ENCODE measurements around the gene HMCN2.

The HMCN2 gene

DNA sequence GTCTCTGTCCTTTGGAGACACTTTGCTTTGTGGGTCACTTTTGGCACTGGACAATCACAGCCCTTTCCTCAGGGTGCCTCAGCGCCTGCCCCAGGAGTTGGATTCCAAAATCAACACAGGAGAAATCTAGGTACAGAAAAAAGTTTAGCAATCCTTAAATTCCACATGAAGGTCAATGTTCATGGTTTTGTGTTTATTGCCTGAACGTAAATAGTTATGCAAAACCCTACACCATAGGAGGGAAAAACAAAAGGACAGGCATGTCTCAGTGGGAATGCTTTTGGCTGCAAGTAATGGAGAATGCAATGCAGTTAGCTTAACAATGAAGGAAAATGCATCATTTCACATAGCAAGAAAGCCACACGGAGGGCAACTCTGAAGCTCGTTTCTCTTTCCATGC is 6.5 kb upstream of the HMCN2 start:
- no peaks in the 10 kb centered on the region for H3K36me3 ChIP-seq (ENCODE audit: insufficient read depth, low read length)
- no peaks in the 10 kb centered on the region for H3K79me2 ChIP-seq (ENCODE audit: insufficient read depth, low read length)
- H3K9me2 ChIP-seq (replicated peaks; ENCODE audit: low read depth, low read length), result no peaks in the 10 kb centered on the region
- H3K9me3 ChIP-seq (ENCODE audit: insufficient read depth, low read depth, low read length), result no peaks in the 10 kb centered on the region
- no peaks in the 10 kb centered on the region for H3F3A ChIP-seq (ENCODE audit: low read depth)
- no peaks in the 10 kb centered on the region for H3K4me1 ChIP-seq (ENCODE audit: insufficient read depth, low read length, poor library complexity, severe bottlenecking)
- no peak overlapping the region for H3K4me2 ChIP-seq (ENCODE audit: low read depth, low read length, poor library complexity, severe bottlenecking)
- no peak overlapping the region for H3K4me3 ChIP-seq (ENCODE audit: low read length, poor library complexity, severe bottlenecking)
- H4K20me1 ChIP-seq (ENCODE audit: insufficient read depth, low read length, poor library complexity, severe bottlenecking), result no peaks in the 10 kb centered on the region
- TF ChIP-seq, protein P1, sequence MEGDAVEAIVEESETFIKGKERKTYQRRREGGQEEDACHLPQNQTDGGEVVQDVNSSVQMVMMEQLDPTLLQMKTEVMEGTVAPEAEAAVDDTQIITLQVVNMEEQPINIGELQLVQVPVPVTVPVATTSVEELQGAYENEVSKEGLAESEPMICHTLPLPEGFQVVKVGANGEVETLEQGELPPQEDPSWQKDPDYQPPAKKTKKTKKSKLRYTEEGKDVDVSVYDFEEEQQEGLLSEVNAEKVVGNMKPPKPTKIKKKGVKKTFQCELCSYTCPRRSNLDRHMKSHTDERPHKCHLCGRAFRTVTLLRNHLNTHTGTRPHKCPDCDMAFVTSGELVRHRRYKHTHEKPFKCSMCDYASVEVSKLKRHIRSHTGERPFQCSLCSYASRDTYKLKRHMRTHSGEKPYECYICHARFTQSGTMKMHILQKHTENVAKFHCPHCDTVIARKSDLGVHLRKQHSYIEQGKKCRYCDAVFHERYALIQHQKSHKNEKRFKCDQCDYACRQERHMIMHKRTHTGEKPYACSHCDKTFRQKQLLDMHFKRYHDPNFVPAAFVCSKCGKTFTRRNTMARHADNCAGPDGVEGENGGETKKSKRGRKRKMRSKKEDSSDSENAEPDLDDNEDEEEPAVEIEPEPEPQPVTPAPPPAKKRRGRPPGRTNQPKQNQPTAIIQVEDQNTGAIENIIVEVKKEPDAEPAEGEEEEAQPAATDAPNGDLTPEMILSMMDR (conservative IDR thresholded peaks at IDR 0.05; ENCODE audit: low read length), result no peak
- TF ChIP-seq EZH2phosphoT487 (IDR thresholded peaks at IDR 0.05; ENCODE audit: borderline replicate concordance), result no peak
- H3K27me3 ChIP-seq (ENCODE audit: insufficient read depth, low read length, poor library complexity, severe bottlenecking), result no peaks in the 10 kb centered on the region
- no peak overlapping the region for H2AFZ ChIP-seq (ENCODE audit: low read length)
- no peak overlapping the region for H3K9ac ChIP-seq (ENCODE audit: low read depth, low read length, poor library complexity, severe bottlenecking)

DNA sequence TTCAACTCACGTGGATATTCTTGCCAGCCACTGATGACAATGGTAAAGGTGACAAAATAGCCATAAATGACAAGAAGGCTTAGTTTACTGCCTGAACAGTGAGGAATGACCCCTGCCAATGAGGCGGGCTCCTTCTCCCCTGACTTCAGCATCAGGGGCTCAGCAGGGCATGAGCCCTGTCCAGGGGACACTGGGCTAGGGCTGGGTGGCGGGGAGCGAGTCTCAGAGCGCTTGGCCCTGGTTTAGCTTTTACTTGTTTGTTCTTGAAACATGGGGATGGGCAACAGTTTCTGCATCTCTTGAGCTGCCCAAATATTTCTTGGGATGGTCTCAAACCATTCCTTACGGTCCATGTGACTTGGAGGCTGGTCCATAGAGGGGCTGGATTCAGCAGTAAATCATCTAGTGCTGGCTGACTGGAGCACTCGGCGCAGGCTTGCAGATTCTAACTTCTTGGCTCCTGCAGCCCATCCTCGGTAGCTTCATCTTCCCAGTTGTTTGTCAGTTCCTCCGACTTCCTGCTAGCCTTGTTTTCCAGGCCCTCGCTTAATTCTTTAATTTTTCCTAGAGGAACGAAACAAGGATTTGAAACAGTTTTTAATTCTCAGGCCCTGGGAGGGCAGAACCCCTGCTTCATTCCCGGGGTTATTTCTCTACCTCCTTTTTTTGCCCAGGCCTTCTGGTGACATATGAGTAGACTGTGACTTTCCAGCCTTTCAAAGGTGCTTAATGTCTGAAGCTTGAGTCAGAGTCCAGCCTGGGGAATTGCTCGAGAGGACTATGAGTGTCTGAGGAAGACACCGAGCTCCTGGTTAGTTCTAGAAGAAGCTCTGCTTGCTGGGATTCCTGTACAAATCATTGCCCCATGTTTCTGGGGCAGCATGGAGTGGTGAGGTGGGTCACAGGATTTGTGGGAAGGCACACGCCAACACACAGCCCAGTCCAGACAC is 4.5 kb upstream of the HMCN2 start:
- Histone ChIP-seq H3K4me1 (ENCODE audit: insufficient read depth, low read length, poor library complexity, severe bottlenecking) (no peaks in the 10 kb centered on the region), H3K27me3 (ENCODE audit: insufficient read depth, low read length, poor library complexity, severe bottlenecking) (no peaks in the 10 kb centered on the region), H3K4me3 (ENCODE audit: low read length, poor library complexity, severe bottlenecking) (no peak overlapping the region)

DNA sequence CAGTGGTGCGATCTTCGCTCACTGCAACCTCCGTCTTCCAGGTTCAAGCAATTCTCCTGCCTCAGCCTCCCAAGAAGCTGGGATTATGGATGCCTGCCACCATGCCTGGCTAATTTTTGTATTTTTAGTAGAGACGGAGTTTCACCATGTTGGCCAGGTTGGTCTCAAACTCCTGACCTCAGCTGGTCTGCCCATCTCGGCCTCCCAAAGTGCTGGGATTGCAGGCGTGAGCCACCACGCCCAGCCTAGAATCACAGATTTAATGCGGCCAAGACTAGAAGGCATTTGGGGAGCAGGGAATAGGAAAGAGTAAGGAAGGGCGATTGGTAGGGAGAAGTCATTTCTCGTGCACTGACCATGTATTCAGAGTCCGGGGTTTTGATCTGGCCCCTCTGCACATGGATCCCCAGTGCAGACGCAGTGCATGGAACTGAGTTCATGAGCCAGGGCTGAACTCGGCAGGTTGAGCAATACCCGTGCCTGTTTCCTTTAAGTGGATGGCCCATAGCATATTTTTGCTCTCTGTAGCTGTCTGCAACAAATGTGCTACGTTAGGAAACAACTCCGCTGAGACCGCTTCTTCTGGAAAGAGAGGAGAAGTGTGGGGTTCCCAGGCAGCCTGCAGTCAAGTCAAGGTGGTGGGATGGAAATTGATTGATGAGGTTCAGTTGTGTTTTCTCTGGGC is 3.4 kb upstream of the HMCN2 start:
- H3K4me1 ChIP-seq (ENCODE audit: insufficient read depth, low read length, poor library complexity, severe bottlenecking), result no peaks in the 10 kb centered on the region
- H3K36me3 ChIP-seq (ENCODE audit: insufficient read depth, low read length), result no peaks in the 10 kb centered on the region
- H3K27me3 ChIP-seq (ENCODE audit: insufficient read depth, low read length, poor library complexity, severe bottlenecking), result no peaks in the 10 kb centered on the region
- no peak overlapping the region for H3K4me3 ChIP-seq (ENCODE audit: low read length, poor library complexity, severe bottlenecking)
- no peaks in the 10 kb centered on the region for H3K79me2 ChIP-seq (ENCODE audit: insufficient read depth, low read length)
- no peaks in the 10 kb centered on the region for H3K9me3 ChIP-seq (ENCODE audit: insufficient read depth, low read depth, low read length)
- H4K20me1 ChIP-seq (ENCODE audit: insufficient read depth, low read length, poor library complexity, severe bottlenecking), result no peaks in the 10 kb centered on the region
- no peak overlapping the region for H2AFZ ChIP-seq (ENCODE audit: low read length)
- H3F3A ChIP-seq (ENCODE audit: low read depth), result no peaks in the 10 kb centered on the region
- no peak for TF ChIP-seq EZH2phosphoT487 (IDR thresholded peaks at IDR 0.05; ENCODE audit: borderline replicate concordance)
- TF ChIP-seq, protein P1 (conservative IDR thresholded peaks at IDR 0.05; ENCODE audit: low read length), result no peak
- no peaks in the 10 kb centered on the region for H3K9me2 ChIP-seq (replicated peaks; ENCODE audit: low read depth, low read length)
- no peak overlapping the region for H3K9ac ChIP-seq (ENCODE audit: low read depth, low read length, poor library complexity, severe bottlenecking)
- H3K4me2 ChIP-seq (ENCODE audit: low read depth, low read length, poor library complexity, severe bottlenecking), result no peak overlapping the region

More for the DNA sequence above, 4.5 kb upstream of the HMCN2 start:
- H4K20me1 ChIP-seq (ENCODE audit: insufficient read depth, low read length, poor library complexity, severe bottlenecking), result no peaks in the 10 kb centered on the region
- H3K4me2 ChIP-seq (ENCODE audit: low read depth, low read length, poor library complexity, severe bottlenecking), result no peak overlapping the region
- no peaks in the 10 kb centered on the region for H3K9me3 ChIP-seq (ENCODE audit: insufficient read depth, low read depth, low read length)
- no peaks in the 10 kb centered on the region for H3K36me3 ChIP-seq (ENCODE audit: insufficient read depth, low read length)
- no peaks in the 10 kb centered on the region for H3K9me2 ChIP-seq (replicated peaks; ENCODE audit: low read depth, low read length)
- no peaks in the 10 kb centered on the region for H3F3A ChIP-seq (ENCODE audit: low read depth)
- no peak overlapping the region for H2AFZ ChIP-seq (ENCODE audit: low read length)
- H3K79me2 ChIP-seq (ENCODE audit: insufficient read depth, low read length), result no peaks in the 10 kb centered on the region
- no peak overlapping the region for H3K9ac ChIP-seq (ENCODE audit: low read depth, low read length, poor library complexity, severe bottlenecking)
- TF ChIP-seq, protein P1 (conservative IDR thresholded peaks at IDR 0.05; ENCODE audit: low read length), result no peak
